Measurements from ENCODE around the gene MAD1L1. TPM values are rescaled to one million over a fixed set of nuclear protein-coding genes. Genes with fewer than 3 reads are reported as not detected.

MAD1L1 gene
- total RNA-seq, 1 experiment from 2014 or later = 46.7 TPM

DNA sequence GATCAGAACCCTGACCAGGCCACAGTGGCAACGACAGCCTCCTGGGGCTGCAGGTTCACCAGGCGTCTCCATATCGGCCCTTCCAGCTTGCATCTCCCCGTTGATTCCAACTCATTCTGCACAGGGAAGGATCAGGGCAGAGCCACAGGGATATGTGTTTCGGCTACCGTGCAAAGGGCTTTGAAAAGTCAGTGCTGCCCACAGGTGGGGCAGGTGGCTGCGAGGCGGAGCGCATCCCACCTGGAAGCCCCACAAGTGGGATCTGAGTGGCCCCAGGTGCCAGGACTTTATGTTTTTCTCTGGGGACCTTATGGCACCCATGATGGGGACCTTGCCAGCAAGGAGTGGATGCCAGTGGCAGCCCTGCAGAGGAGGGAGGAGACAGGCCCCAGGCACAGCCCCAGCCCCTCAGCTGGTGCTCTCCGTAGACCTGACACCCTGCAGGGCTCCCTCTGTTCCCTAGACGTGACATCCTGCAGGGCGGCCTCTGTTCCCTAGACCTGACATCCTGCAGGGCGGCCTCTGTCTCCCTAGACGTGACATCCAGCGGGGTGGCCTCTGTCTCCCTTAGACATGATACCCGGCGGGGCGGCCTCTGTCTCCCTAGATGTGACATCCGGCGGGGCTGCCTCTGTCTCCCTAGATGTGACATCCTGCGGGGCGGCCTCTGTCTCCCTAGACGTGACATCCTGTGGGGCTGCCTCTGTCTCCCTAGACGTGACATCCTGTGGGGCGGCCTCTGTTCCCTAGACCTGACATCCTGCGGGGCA is 373.3 kb downstream of the MAD1L1 start:
- no peaks in the 10 kb centered on the region for H3K27me3 ChIP-seq (replicated peaks; ENCODE audit: insufficient read depth, low read depth, low read length, poor library complexity)
- H3K9me3 ChIP-seq (ENCODE audit: low read depth, low read length, poor library complexity, severe bottlenecking) = no peaks in the 10 kb centered on the region
- no peak overlapping the region for H3K4me3 ChIP-seq (ENCODE audit: low read depth, low read length, poor library complexity, severe bottlenecking)
- no peak for TF ChIP-seq EZH2 (IDR thresholded peaks at IDR 0.05; ENCODE audit: borderline replicate concordance, low read depth, low read length, poor library complexity, severe bottlenecking)
- TF ChIP-seq, protein P1, sequence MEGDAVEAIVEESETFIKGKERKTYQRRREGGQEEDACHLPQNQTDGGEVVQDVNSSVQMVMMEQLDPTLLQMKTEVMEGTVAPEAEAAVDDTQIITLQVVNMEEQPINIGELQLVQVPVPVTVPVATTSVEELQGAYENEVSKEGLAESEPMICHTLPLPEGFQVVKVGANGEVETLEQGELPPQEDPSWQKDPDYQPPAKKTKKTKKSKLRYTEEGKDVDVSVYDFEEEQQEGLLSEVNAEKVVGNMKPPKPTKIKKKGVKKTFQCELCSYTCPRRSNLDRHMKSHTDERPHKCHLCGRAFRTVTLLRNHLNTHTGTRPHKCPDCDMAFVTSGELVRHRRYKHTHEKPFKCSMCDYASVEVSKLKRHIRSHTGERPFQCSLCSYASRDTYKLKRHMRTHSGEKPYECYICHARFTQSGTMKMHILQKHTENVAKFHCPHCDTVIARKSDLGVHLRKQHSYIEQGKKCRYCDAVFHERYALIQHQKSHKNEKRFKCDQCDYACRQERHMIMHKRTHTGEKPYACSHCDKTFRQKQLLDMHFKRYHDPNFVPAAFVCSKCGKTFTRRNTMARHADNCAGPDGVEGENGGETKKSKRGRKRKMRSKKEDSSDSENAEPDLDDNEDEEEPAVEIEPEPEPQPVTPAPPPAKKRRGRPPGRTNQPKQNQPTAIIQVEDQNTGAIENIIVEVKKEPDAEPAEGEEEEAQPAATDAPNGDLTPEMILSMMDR (conservative IDR thresholded peaks at IDR 0.05; ENCODE audit: low read depth, low read length) = no peak
- DNase-seq (ENCODE audit: low spot score) = no peak
- no peaks in the 10 kb centered on the region for H3K36me3 ChIP-seq (ENCODE audit: insufficient read depth, low read length, poor library complexity, severe bottlenecking)
- ChIA-PET POLR2A (ENCODE audit: low non-redundant PET) (no interaction called here), CTCF (no interaction called here)
- intact Hi-C loops (cut with micrococcal nuclease; ENCODE audit: unreplicated experiment) = no loop called here
- BruUV-seq (replicated peaks) = no TSS peak
- H3K27ac ChIP-seq (ENCODE audit: low read depth, low read length, poor library complexity, severe bottlenecking) = no peak overlapping the region
- H3K4me1 ChIP-seq (ENCODE audit: insufficient read depth, low read length, poor library complexity, severe bottlenecking) = no peaks in the 10 kb centered on the region

DNA sequence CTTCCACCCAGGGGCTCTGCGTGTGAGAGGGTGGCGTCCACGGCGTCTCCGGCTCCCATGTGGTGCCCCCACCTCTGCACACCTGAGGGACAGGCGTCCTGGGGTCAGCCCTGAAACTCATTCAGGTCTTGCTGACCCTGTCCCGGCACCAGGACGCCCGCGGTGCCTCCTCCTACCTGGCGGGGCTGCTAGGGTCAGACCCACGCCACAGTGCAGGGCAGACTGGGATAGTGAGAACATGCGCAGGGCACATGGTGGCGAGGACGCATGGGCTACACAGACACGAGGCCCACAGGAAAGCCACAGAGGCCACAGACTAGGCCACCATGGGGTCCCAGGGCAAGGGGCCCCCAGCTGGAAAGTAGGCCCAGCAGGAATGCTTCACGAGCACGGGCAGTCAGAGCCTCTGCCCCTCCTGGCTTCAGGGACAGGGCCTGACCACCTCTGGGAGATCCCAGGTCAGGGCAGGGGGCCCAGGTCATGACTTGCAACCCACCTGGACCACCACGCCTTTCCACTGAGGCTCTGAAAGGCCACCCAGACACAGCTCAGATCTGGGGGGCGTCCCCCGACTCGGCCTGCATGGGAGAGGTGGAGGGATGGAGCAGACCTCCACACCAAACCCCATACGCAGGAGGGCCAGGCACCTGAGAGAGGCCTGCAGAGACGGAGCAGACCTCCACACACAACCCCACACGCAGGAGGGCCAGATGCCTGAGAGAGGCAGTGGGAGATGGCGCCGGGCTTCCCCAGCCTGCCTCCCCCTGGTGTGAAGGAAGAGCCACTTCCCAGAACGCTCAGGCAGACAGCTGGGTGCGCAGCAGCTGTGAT is 374.1 kb downstream of the MAD1L1 start:
- intact Hi-C loops (cut with micrococcal nuclease; ENCODE audit: unreplicated experiment) = no loop called here
- CTCF ChIA-PET = no interaction called here
- Histone ChIP-seq H3K36me3 (ENCODE audit: insufficient read depth, low read length, poor library complexity, severe bottlenecking) (no peaks in the 10 kb centered on the region), H3K4me3 (ENCODE audit: low read depth, low read length, poor library complexity, severe bottlenecking) (no peak overlapping the region), H3K27ac (ENCODE audit: low read depth, low read length, poor library complexity, severe bottlenecking) (no peak overlapping the region), H3K4me1 (ENCODE audit: insufficient read depth, low read length, poor library complexity, severe bottlenecking) (no peaks in the 10 kb centered on the region), H3K9me3 (ENCODE audit: low read depth, low read length, poor library complexity, severe bottlenecking) (no peaks in the 10 kb centered on the region), H3K27me3 (replicated peaks; ENCODE audit: insufficient read depth, low read depth, low read length, poor library complexity) (no peaks in the 10 kb centered on the region)
- no peak for DNase-seq (ENCODE audit: low spot score)
- no peak for TF ChIP-seq EZH2 (IDR thresholded peaks at IDR 0.05; ENCODE audit: borderline replicate concordance, low read depth, low read length, poor library complexity, severe bottlenecking)
- TF ChIP-seq, protein P1 (conservative IDR thresholded peaks at IDR 0.05; ENCODE audit: low read depth, low read length) = no peak
- POLR2A ChIA-PET (ENCODE audit: low non-redundant PET) = no interaction called here
- BruUV-seq (replicated peaks) = no TSS peak

- intact Hi-C loops (cut with micrococcal nuclease; ENCODE audit: unreplicated experiment) = no loop called here
- no peaks in the 10 kb centered on the region for H3K36me3 ChIP-seq (ENCODE audit: insufficient read depth, low read length, poor library complexity, severe bottlenecking)
- H3K4me1 ChIP-seq (ENCODE audit: insufficient read depth, low read length, poor library complexity, severe bottlenecking) = no peaks in the 10 kb centered on the region
- H3K27ac ChIP-seq (ENCODE audit: low read depth, low read length, poor library complexity, severe bottlenecking) = no peak overlapping the region
- POLR2A ChIA-PET (ENCODE audit: low non-redundant PET) = no interaction called here
- BruUV-seq (replicated peaks) = no TSS peak
- H3K4me3 ChIP-seq (ENCODE audit: low read depth, low read length, poor library complexity, severe bottlenecking) = no peak overlapping the region
- TF ChIP-seq, protein P1 (conservative IDR thresholded peaks at IDR 0.05; ENCODE audit: low read depth, low read length) = no peak
- no peak for TF ChIP-seq EZH2 (IDR thresholded peaks at IDR 0.05; ENCODE audit: borderline replicate concordance, low read depth, low read length, poor library complexity, severe bottlenecking)
- H3K9me3 ChIP-seq (ENCODE audit: low read depth, low read length, poor library complexity, severe bottlenecking) = no peaks in the 10 kb centered on the region
- DNase-seq (ENCODE audit: low spot score) = no peak
- CTCF ChIA-PET = no interaction called here
- no peaks in the 10 kb centered on the region for H3K27me3 ChIP-seq (replicated peaks; ENCODE audit: insufficient read depth, low read depth, low read length, poor library complexity)
These were observed 375.0 kb downstream of the MAD1L1 start for GRCh38 chr7:1857487-1858421.
